LoVo (cell line): ENCODE data around the gene GPR68.
"Not testable (repeated sequence)": the region's sequence is repeated elsewhere in the genome, so short reads cannot be mapped to it uniquely, and the experiment has no call there.

Experiments
- DNase-seq: peaks from one replicate; pipeline ENCODE4 v3.0.0-alpha.2; 2016; ENCODE audit warnings: low spot score

The GPR68 gene

DNA sequence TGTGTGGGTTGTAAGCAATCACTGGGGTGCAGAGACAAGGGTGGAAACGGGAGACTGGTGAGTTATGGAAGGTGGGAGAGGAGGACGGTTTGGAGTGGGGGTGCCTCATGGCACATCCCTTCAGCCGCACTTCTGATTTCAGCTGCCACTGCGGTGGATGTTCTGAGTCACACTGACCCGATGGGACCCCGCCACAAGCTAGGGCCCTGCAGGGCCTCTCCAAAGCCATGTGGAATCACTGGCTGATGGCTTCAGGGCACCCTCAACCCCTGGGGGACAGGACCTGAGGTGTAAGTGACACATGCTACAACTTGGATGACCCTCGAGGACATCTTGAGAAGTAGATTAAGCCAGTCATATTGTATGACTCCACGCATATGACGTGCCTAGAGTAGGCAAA, 53.7 kb downstream of the GPR68 start:
- DNase-seq = no peak

DNA sequence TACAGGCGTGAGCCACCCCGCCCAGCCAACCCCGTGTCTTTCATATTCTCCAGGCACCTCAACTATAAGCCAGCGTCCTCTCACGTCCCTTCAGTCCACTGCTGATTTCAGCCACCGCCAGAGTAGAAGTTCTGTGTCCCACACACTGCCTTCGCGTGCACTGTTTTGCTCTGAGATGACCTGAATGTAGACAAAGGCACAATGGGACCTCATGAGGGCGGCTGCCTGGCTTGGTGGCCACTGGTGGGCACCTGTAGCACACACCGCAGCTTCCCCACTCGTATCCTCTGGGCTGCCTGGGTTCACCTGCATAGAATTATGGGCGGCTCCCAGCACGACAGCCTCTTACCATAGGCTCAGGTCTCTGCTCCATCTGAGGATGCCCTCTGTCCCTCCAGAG, 57.2 kb downstream of the GPR68 start:
- DNase-seq = no peak

GRCh38 chr14:91186515-91187066, 57.9 kb downstream of the GPR68 start:
- DNase-seq = no peak

- DNase-seq = no peak
Measured at GRCh38 chr14:91185721-91186120, 58.8 kb downstream of the GPR68 start.

GRCh38 chr14:91184559-91184958, 59.9 kb downstream of the GPR68 start:
- no peak for DNase-seq

- not testable (repeated sequence) for DNase-seq
Measured at GRCh38 chr14:91182753-91183152, 61.8 kb downstream of the GPR68 start.
